ENCODE data around the gene MRPL39. TPM values are rescaled to one million over a fixed set of nuclear protein-coding genes. Genes with fewer than 3 reads are reported as not detected.

Gene MRPL39
- total RNA-seq, 2 experiments from 2014 or later: 45.0 to 56.9 TPM

DNA sequence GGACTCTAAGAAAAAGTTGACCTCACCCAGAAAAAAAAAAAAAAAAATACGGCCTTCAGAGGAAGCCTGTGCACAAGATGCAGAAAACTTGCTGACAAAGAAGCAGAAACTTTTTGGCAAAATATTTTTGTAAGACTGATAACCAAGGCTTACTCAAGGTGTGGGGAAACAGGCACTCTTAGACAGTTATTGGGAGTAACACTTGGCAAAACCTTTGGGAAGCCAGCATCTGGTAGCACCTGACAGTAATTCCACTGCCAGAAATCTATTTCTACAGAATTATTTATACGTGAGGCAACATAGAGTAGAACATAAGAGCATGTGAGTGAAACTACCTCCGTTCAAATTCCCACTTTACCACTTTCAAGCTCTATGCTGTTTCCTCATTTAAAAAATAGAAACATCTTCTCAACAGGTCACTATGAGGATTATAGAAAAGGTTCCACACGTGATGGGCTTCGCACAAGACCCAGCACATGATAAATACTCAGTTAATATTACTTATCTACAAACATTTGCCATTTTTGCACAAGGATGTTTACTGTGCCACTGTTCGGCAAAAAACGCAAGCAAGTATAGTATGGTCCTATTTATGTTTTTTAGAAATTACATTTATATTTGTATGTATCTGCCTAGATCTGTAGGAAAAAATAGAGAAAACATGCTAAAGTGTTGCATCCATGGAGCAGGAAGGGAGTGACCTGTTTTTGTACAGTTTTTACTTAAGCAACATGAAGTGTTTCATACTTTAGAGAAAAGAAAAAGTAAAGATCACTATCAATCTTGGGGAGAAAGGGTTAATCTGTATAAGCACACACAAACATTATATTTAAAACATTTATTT is 22.2 kb downstream of the MRPL39 start:
- Histone ChIP-seq H2AFZ (ENCODE audit: low read length) (no peak overlapping the region), H4K20me1 (ENCODE audit: insufficient read depth, low read length) (no peaks in the 10 kb centered on the region), H3K4me3 (ENCODE audit: low read depth, low read length, poor library complexity, severe bottlenecking) (no peak overlapping the region), H3K9me2 (ENCODE audit: insufficient read depth, low read length) (no peaks in the 10 kb centered on the region), H3K4me1 (ENCODE audit: insufficient read depth, low read length, poor library complexity, severe bottlenecking) (peaks cover 8% of the 10 kb centered on the region), H3K36me3 (ENCODE audit: insufficient read depth, low read length) (peaks cover 64% of the 10 kb centered on the region), H3K27ac (ENCODE audit: low read depth, low read length, poor library complexity, severe bottlenecking) (no peak overlapping the region), H3K79me2 (ENCODE audit: insufficient read depth, low read depth, low read length) (no peaks in the 10 kb centered on the region), H3K9me3 (ENCODE audit: low read length) (no peaks in the 10 kb centered on the region), H3K4me2 (ENCODE audit: low read length) (no peak overlapping the region)
- no peak for TF ChIP-seq EZH2phosphoT487 (IDR thresholded peaks at IDR 0.05; ENCODE audit: borderline replicate concordance, low read depth, low read length)
- TF ChIP-seq, protein P1, sequence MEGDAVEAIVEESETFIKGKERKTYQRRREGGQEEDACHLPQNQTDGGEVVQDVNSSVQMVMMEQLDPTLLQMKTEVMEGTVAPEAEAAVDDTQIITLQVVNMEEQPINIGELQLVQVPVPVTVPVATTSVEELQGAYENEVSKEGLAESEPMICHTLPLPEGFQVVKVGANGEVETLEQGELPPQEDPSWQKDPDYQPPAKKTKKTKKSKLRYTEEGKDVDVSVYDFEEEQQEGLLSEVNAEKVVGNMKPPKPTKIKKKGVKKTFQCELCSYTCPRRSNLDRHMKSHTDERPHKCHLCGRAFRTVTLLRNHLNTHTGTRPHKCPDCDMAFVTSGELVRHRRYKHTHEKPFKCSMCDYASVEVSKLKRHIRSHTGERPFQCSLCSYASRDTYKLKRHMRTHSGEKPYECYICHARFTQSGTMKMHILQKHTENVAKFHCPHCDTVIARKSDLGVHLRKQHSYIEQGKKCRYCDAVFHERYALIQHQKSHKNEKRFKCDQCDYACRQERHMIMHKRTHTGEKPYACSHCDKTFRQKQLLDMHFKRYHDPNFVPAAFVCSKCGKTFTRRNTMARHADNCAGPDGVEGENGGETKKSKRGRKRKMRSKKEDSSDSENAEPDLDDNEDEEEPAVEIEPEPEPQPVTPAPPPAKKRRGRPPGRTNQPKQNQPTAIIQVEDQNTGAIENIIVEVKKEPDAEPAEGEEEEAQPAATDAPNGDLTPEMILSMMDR (conservative IDR thresholded peaks at IDR 0.05; ENCODE audit: low read length): no peak
- intact Hi-C loops (cut with micrococcal nuclease; ENCODE audit: unreplicated experiment): no loop called here
- BruUV-seq (replicated peaks): no TSS peak
- DNase-seq (ENCODE audit: low spot score): no peak
- POLR2A ChIA-PET: interaction anchor here (0.7 to 3.0 kb wide), 5 partner anchors 9 to 173 kb away, joined by 3 to 17 read pairs (median 4); no protein-coding TSS in a partner anchor
- CTCF ChIA-PET (ENCODE audit: unreplicated experiment): interaction anchor here (0.5 to 0.6 kb wide), 2 partner anchors 9 to 39 kb away, joined by 3 read pairs; no protein-coding TSS in a partner anchor

DNA sequence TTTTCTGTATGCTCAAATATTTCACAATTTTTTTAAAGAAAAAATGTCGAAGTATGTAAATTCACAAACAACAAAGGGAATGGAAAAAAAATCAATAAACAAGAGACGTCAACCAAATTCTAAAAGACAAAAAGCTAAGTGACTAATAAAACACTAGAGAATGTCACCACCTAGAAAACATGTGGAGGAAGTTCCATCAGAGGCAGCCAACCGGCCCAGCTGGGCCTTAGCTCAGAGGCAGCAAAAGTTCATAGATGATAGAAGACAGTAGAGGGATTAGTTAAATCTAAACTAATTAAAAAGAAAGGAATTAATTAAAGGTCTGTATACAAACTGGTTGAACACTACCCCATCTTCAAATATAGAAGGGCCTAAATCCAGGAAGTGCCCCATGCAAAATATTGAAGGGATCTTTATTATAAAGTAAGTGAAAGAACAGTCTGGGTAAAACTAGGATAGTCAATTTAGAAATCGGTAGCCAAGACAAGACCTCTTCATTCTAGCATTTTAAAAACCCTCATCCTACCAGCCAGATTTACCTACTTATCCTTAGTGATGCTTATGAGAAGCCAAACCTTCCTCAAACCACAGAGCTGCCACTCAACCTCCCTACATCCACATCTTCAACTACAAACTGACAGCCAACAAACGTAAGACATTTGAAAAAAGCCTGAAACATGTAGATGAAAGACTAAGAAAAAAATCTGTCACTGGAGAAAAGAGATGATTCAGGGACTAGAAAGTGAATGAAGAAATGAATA is 23.7 kb downstream of the MRPL39 start:
- TF ChIP-seq EZH2phosphoT487 (IDR thresholded peaks at IDR 0.05; ENCODE audit: borderline replicate concordance, low read depth, low read length): no peak
- TF ChIP-seq, protein P1 (conservative IDR thresholded peaks at IDR 0.05; ENCODE audit: low read length): no peak
- Histone ChIP-seq H2AFZ (ENCODE audit: low read length) (no peak overlapping the region), H3K27ac (ENCODE audit: low read depth, low read length, poor library complexity, severe bottlenecking) (no peak overlapping the region), H3K36me3 (ENCODE audit: insufficient read depth, low read length) (peaks cover 51% of the 10 kb centered on the region), H3K79me2 (ENCODE audit: insufficient read depth, low read depth, low read length) (no peaks in the 10 kb centered on the region), H3K9me3 (ENCODE audit: low read length) (no peaks in the 10 kb centered on the region), H3K9me2 (ENCODE audit: insufficient read depth, low read length) (no peaks in the 10 kb centered on the region), H3K4me1 (ENCODE audit: insufficient read depth, low read length, poor library complexity, severe bottlenecking) (peaks cover 8% of the 10 kb centered on the region), H3K4me2 (ENCODE audit: low read length) (no peak overlapping the region), H3K4me3 (ENCODE audit: low read depth, low read length, poor library complexity, severe bottlenecking) (no peak overlapping the region), H4K20me1 (ENCODE audit: insufficient read depth, low read length) (no peaks in the 10 kb centered on the region)
- POLR2A ChIA-PET: interaction anchor here (1.0 to 3.0 kb wide), 4 partner anchors 8 to 157 kb away, joined by 3 to 17 read pairs (median 8); no protein-coding TSS in a partner anchor
- CTCF ChIA-PET (ENCODE audit: unreplicated experiment): no interaction called here
- intact Hi-C loops (cut with micrococcal nuclease; ENCODE audit: unreplicated experiment): no loop called here
- no peak for DNase-seq (ENCODE audit: low spot score)
- BruUV-seq (replicated peaks): no TSS peak

Measured in OCI-LY7 (cell line).